Raji (cell line): ENCODE measurements around the gene SUGP1.

Experiments used
- POLR2A ChIP-seq: IDR thresholded peaks from 2 replicates; pipeline ENCODE4 v1.6.1; 2011; ENCODE audit warnings: low read depth, low read length, control low read depth; ENCODE audit not compliant: insufficient read depth

The SUGP1 gene

GRCh38 chr19:19345970-19346369 is 25.7 kb upstream of the SUGP1 start:
- TF ChIP-seq POLR2A, result no peak

GRCh38 chr19:19345232-19345631 is 24.9 kb upstream of the SUGP1 start:
- TF ChIP-seq POLR2A, result no peak

- TF ChIP-seq POLR2A, result no peak
Measured at GRCh38 chr19:19343762-19344161, 23.5 kb upstream of the SUGP1 start.

- TF ChIP-seq POLR2A, result no peak
Measured at GRCh38 chr19:19343016-19343362, 22.7 kb upstream of the SUGP1 start.

- TF ChIP-seq POLR2A, result no peak
Measured at GRCh38 chr19:19342086-19343015, 22.0 kb upstream of the SUGP1 start.

GRCh38 chr19:19341026-19341425 is 20.7 kb upstream of the SUGP1 start:
- TF ChIP-seq POLR2A, result no peak

GRCh38 chr19:19338082-19338481 is 17.8 kb upstream of the SUGP1 start:
- TF ChIP-seq POLR2A, result no peak

- no peak for TF ChIP-seq POLR2A
Measured at GRCh38 chr19:19337120-19337519, 16.8 kb upstream of the SUGP1 start.

GRCh38 chr19:19336597-19336996 is 16.3 kb upstream of the SUGP1 start:
- no peak for TF ChIP-seq POLR2A

- TF ChIP-seq POLR2A, result no peak
Measured at GRCh38 chr19:19335408-19336158, 15.3 kb upstream of the SUGP1 start.

GRCh38 chr19:19334989-19335344 is 14.7 kb upstream of the SUGP1 start:
- no peak for TF ChIP-seq POLR2A

GRCh38 chr19:19334063-19334988 is 14.0 kb upstream of the SUGP1 start:
- TF ChIP-seq POLR2A, result no peak

GRCh38 chr19:19329126-19329525 is 8.8 kb upstream of the SUGP1 start:
- no peak for TF ChIP-seq POLR2A

GRCh38 chr19:19327672-19328071 is 7.4 kb upstream of the SUGP1 start:
- TF ChIP-seq POLR2A, result no peak
